ENCODE measurements around the gene HOXD12.

- TF ChIP-seq CTCF (IDR thresholded peaks at IDR 0.05) (no peak), EP300 (IDR thresholded peaks at IDR 0.05) (no peak), POLR2AphosphoS5 (IDR thresholded peaks at IDR 0.05) (no peak), POLR2A (IDR thresholded peaks at IDR 0.05) (no peak)
Observed at GRCh38 chr2:176083796-176084261, 15.8 kb upstream of the HOXD12 start, which contains the start of gene EVX2.

Measured in gastroesophageal sphincter (tissue), 3 donors.